OCI-LY1 (cell line): ENCODE measurements around the gene STMND1.

Experiments used
- H2AFZ ChIP-seq: fragments of 200-600 bp; sonication (generic), shearing (Covaris generic); 2 replicates; pipeline ENCODE4 v1.6.0; 2014; ENCODE audit warnings: antibody characterized with exemption, mild to moderate bottlenecking, low read length
- H3F3A ChIP-seq: fragments of 200-600 bp; sonication (generic), shearing (Covaris generic); 2 replicates; pipeline ENCODE4 v1.6.0; 2014; ENCODE audit warnings: mild to moderate bottlenecking, antibody characterized with exemption, low read length, moderate library complexity; ENCODE audit not compliant: insufficient read depth
- H3K27ac ChIP-seq: fragments of 200-600 bp; sonication (generic); 2 replicates; pipeline ENCODE4 v1.5.1; 2014; ENCODE audit warnings: low read length, mixed run types, mild to moderate bottlenecking, low read depth; ENCODE audit not compliant: poor library complexity, severe bottlenecking
- H3K27me3 ChIP-seq: fragments of 200-600 bp; sonication (generic); 2 replicates; pipeline ENCODE4 v1.6.0; 2014; ENCODE audit warnings: antibody characterized with exemption, mild to moderate bottlenecking, low read length, moderate library complexity; ENCODE audit not compliant: insufficient read depth
- H3K36me3 ChIP-seq: fragments of 200-600 bp; sonication (generic); 2 replicates; pipeline ENCODE4 v1.6.1; 2014; ENCODE audit warnings: mild to moderate bottlenecking, antibody characterized with exemption, low read length, moderate library complexity, mixed read lengths; ENCODE audit not compliant: insufficient read depth
- H3K4me1 ChIP-seq: fragments of 200-600 bp; sonication (generic); 2 replicates; pipeline ENCODE4 v1.5.1; 2014; ENCODE audit warnings: mild to moderate bottlenecking, low read length, moderate library complexity; ENCODE audit not compliant: insufficient read depth, severe bottlenecking
- H3K4me2 ChIP-seq: fragments of 200-600 bp; sonication (generic), shearing (Covaris generic); 2 replicates; pipeline ENCODE4 v1.6.1; 2014; ENCODE audit warnings: low read length
- H3K4me3 ChIP-seq: fragments of 200-600 bp; sonication (generic); 2 replicates; pipeline ENCODE4 v1.5.1; 2014; ENCODE audit warnings: low read length, low read depth, mild to moderate bottlenecking, mixed read lengths; ENCODE audit not compliant: poor library complexity, severe bottlenecking
- H3K79me2 ChIP-seq: fragments of 200-600 bp; shearing (Covaris generic); 2 replicates; pipeline ENCODE4 v1.6.1; 2016; ENCODE audit warnings: mixed run types, low read length, mixed read lengths; ENCODE audit not compliant: insufficient read depth
- H3K9ac ChIP-seq: fragments of 200-600 bp; sonication (generic), shearing (Covaris generic); 2 replicates; pipeline ENCODE4 v1.6.1; 2014; ENCODE audit warnings: mild to moderate bottlenecking, low read length, mixed read lengths
- H3K9me2 ChIP-seq: fragments of 200-600 bp; sonication (generic), shearing (Covaris generic); 2 replicates; pipeline ENCODE4 v1.6.1; 2014; ENCODE audit warnings: low read depth, mild to moderate bottlenecking, low read length, mixed read lengths
- H3K9me3 ChIP-seq: fragments of 200-600 bp; shearing (Covaris generic); 2 replicates; pipeline ENCODE4 v1.6.1; 2014; ENCODE audit warnings: low read length, mixed read lengths
- H4K20me1 ChIP-seq: fragments of 200-600 bp; sonication (generic), shearing (Covaris generic); 2 replicates; pipeline ENCODE4 v1.6.0; 2016; ENCODE audit warnings: mild to moderate bottlenecking, low read length; ENCODE audit not compliant: insufficient read depth
- CTCF ChIP-seq: fragments of 200-600 bp; sonication (generic), shearing (Covaris generic); IDR thresholded peaks from 2 replicates; pipeline ENCODE4 v1.5.1; 2017; ENCODE audit warnings: mild to moderate bottlenecking, antibody characterized with exemption, low read length, moderate library complexity, mixed read lengths
- EZH2 ChIP-seq: fragments of 200-600 bp; sonication (generic), shearing (Covaris generic); IDR thresholded peaks from 2 replicates; pipeline ENCODE4 v1.8.0; 2017; ENCODE audit warnings: borderline replicate concordance, mixed run types, mild to moderate bottlenecking, antibody characterized with exemption, low read length, moderate library complexity, mixed read lengths

STMND1 gene

DNA sequence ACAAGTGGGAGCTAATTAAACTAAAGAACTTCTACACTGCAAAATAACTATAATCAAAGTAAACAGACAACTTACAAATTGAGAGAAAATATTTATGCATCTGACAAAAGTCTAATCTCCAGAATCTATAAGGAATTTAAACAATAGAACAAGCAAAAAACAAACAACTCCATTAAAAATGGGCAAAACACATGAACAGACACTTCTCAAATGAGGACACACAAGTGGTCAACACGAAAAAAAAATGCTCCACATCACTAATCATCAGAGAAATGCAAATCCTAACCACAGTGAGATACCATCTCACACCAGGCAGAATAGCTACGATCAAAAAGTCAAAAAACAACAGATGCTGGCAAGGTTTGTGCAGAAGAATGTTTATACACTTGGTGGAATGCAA, 36.2 kb downstream of the STMND1 start:
- no peak overlapping the region for H3K27ac ChIP-seq
- TF ChIP-seq EZH2 (no peak), CTCF (no peak)
- no peaks in the 10 kb centered on the region for H3K36me3 ChIP-seq
- no peaks in the 10 kb centered on the region for H3K79me2 ChIP-seq
- no peaks in the 10 kb centered on the region for H4K20me1 ChIP-seq
- no peak overlapping the region for H3K9ac ChIP-seq
- no peaks in the 10 kb centered on the region for H3F3A ChIP-seq
- no peak overlapping the region for H3K4me3 ChIP-seq
- no peaks in the 10 kb centered on the region for H3K9me2 ChIP-seq
- H3K9me3 ChIP-seq, result no peaks in the 10 kb centered on the region
- no peak overlapping the region for H3K4me2 ChIP-seq
- H2AFZ ChIP-seq, result no peak overlapping the region
- no peaks in the 10 kb centered on the region for H3K4me1 ChIP-seq
- no peaks in the 10 kb centered on the region for H3K27me3 ChIP-seq

DNA sequence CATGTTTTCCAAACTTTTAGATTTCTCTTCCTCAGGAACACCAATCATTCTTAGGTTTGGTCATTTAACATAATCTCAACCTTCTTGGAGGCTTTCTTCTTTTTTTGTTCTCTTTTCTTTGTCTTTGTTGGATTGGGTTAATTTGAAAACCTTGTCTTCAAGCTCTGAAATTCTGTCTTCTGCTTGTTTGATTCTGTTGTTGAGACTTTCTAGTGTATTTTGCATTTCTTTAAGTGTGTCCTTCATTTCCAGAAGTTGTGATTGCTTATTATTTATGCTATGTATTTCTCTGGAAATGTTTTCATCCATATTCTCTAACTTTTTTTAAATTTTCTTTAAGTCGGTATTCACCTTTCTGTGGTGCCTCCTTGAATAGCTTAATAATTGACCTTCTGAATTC, 42.2 kb downstream of the STMND1 start:
- H3K27ac ChIP-seq, result no peak overlapping the region
- H3K4me3 ChIP-seq, result no peak overlapping the region
- no peaks in the 10 kb centered on the region for H3K4me1 ChIP-seq
- no peaks in the 10 kb centered on the region for H3F3A ChIP-seq
- no peaks in the 10 kb centered on the region for H3K36me3 ChIP-seq
- H3K9me3 ChIP-seq, result no peaks in the 10 kb centered on the region
- H3K9ac ChIP-seq, result no peak overlapping the region
- no peaks in the 10 kb centered on the region for H4K20me1 ChIP-seq
- H2AFZ ChIP-seq, result no peak overlapping the region
- no peaks in the 10 kb centered on the region for H3K79me2 ChIP-seq
- H3K9me2 ChIP-seq, result no peaks in the 10 kb centered on the region
- H3K27me3 ChIP-seq, result no peaks in the 10 kb centered on the region
- no peak overlapping the region for H3K4me2 ChIP-seq
- TF ChIP-seq CTCF (no peak), EZH2 (no peak)

DNA sequence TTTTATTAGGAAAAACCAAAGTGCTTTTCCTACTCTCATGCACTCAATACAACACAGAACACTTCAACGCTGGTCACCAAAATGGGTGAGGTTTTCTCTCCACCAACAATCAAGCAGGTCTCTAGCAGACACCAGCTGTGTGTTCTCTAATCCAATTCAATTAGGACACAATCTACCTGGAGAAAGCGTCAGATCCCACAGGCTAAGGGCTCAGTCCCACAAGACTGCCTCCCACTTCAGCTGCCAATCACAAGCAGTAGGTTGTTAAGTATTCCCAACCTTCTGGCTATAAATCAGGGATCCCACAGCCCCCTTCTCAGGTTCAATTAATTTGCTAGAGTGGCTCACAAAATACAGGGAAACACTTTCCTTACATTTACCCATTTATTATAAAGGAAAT, 47.7 kb downstream of the STMND1 start:
- Histone ChIP-seq H3K4me2 (no peak overlapping the region), H3K4me1 (no peaks in the 10 kb centered on the region), H3K27ac (no peak overlapping the region), H3K9me2 (no peaks in the 10 kb centered on the region), H3K36me3 (no peaks in the 10 kb centered on the region), H3K9ac (no peak overlapping the region), H3K79me2 (no peaks in the 10 kb centered on the region), H4K20me1 (no peaks in the 10 kb centered on the region), H3K27me3 (no peaks in the 10 kb centered on the region), H2AFZ (no peak overlapping the region), H3K4me3 (no peak overlapping the region), H3K9me3 (no peaks in the 10 kb centered on the region; the same call in 1 of the 2 replicates), H3F3A (no peaks in the 10 kb centered on the region)
- TF ChIP-seq CTCF (no peak), EZH2 (no peak)
